ENCODE data around the gene TGM3.
A peak's percentile ranks its signal among the peaks of the same experiment; 100 is the strongest.

The TGM3 gene

GRCh38 chr20:2298116-2298515, 2.3 kb downstream of the TGM3 start:
- no peak overlapping the region for H2AK5ac ChIP-seq (ENCODE audit: low read length, severe bottlenecking)
- H4K91ac ChIP-seq (ENCODE audit: low read length) = no peak overlapping the region
- H2BK15ac ChIP-seq (ENCODE audit: low read depth, poor library complexity, severe bottlenecking) = no peak overlapping the region
- no peaks in the 10 kb centered on the region for H3K79me1 ChIP-seq (replicated peaks; ENCODE audit: low read length, poor library complexity, severe bottlenecking)
- H3K27me3 ChIP-seq (ENCODE audit: control insufficient read depth in 1 of 2, insufficient read depth in 1 of 2, low read length in 2 of 2) = peaks cover 0 to 38% of the 10 kb centered on the region in 2 experiments
- no peak overlapping the region for H3K9ac ChIP-seq (ENCODE audit: low read length)
- no peak overlapping the region for H3K27ac ChIP-seq (ENCODE audit: low read length, poor library complexity, severe bottlenecking)
- H3K9me3 ChIP-seq (ENCODE audit: control insufficient read depth, low read length) = no peaks in the 10 kb centered on the region
- H3K4me2 ChIP-seq (ENCODE audit: low read length, poor library complexity, severe bottlenecking) = no peak overlapping the region
- no peak overlapping the region for H4K8ac ChIP-seq (ENCODE audit: low read length)
- H3K23ac ChIP-seq (ENCODE audit: low read length in 2 of 2) = no peak overlapping the region
- no peaks in the 10 kb centered on the region for H3K36me3 ChIP-seq (ENCODE audit: control insufficient read depth in 1 of 2, insufficient read depth in 2 of 2, low read depth in 1 of 2, low read length in 2 of 2)
- no peak overlapping the region for H2BK5ac ChIP-seq (ENCODE audit: low read depth, low read length, poor library complexity, severe bottlenecking)
- H2AFZ ChIP-seq (ENCODE audit: low read depth, low read length) = no peak overlapping the region
- peaks cover 5% of the 10 kb centered on the region for H3K4me1 ChIP-seq (ENCODE audit: control insufficient read depth, insufficient read depth, low read depth, low read length)
- no peak overlapping the region for H2BK120ac ChIP-seq (ENCODE audit: low read depth, low read length)
- H3K14ac ChIP-seq (ENCODE audit: low read length in 2 of 2) = no peak overlapping the region
- H2BK12ac ChIP-seq (ENCODE audit: low read length in 2 of 2) = no peak overlapping the region
- H3K18ac ChIP-seq (ENCODE audit: low read depth in 1 of 2, low read length in 2 of 2) = no peak overlapping the region
- DNase-seq = no peak
- WGBS = 92% methylated on average over 2 of the region's 2 CpGs
- H3K4ac ChIP-seq (ENCODE audit: low read depth in 1 of 2, low read length in 2 of 2) = no peak overlapping the region
- H3K4me3 ChIP-seq (ENCODE audit: insufficient read depth in 1 of 2, low read depth in 1 of 2, low read length in 2 of 2) = peak overlapping the region in 1 of 2 experiments; percentile 18

GRCh38 chr20:2298701-2299100, 2.9 kb downstream of the TGM3 start:
- no peak overlapping the region for H3K4me2 ChIP-seq (ENCODE audit: low read length, poor library complexity, severe bottlenecking)
- no peak overlapping the region for H3K4ac ChIP-seq (ENCODE audit: low read depth in 1 of 2, low read length in 2 of 2)
- WGBS = 89% methylated on average over 5 of the region's 5 CpGs
- H2BK120ac ChIP-seq (ENCODE audit: low read depth, low read length) = no peak overlapping the region
- no peaks in the 10 kb centered on the region for H3K36me3 ChIP-seq (ENCODE audit: control insufficient read depth in 1 of 2, insufficient read depth in 2 of 2, low read depth in 1 of 2, low read length in 2 of 2)
- H3K18ac ChIP-seq (ENCODE audit: low read depth in 1 of 2, low read length in 2 of 2) = no peak overlapping the region
- H3K27me3 ChIP-seq (ENCODE audit: control insufficient read depth in 1 of 2, insufficient read depth in 1 of 2, low read length in 2 of 2) = peaks cover 5 to 42% of the 10 kb centered on the region in 2 experiments
- H3K14ac ChIP-seq (ENCODE audit: low read length in 2 of 2) = no peak overlapping the region
- H2BK5ac ChIP-seq (ENCODE audit: low read depth, low read length, poor library complexity, severe bottlenecking) = no peak overlapping the region
- H3K23ac ChIP-seq (ENCODE audit: low read length in 2 of 2) = no peak overlapping the region
- no peak overlapping the region for H4K8ac ChIP-seq (ENCODE audit: low read length)
- H2AK5ac ChIP-seq (ENCODE audit: low read length, severe bottlenecking) = no peak overlapping the region
- no peaks in the 10 kb centered on the region for H3K79me1 ChIP-seq (replicated peaks; ENCODE audit: low read length, poor library complexity, severe bottlenecking)
- no peaks in the 10 kb centered on the region for H3K9me3 ChIP-seq (ENCODE audit: control insufficient read depth, low read length)
- no peak for DNase-seq
- H3K4me3 ChIP-seq (ENCODE audit: insufficient read depth in 1 of 2, low read depth in 1 of 2, low read length in 2 of 2) = no peak overlapping the region
- H3K4me1 ChIP-seq (ENCODE audit: control insufficient read depth, insufficient read depth, low read depth, low read length) = peaks cover 5% of the 10 kb centered on the region
- no peak overlapping the region for H2BK15ac ChIP-seq (ENCODE audit: low read depth, poor library complexity, severe bottlenecking)
- no peak overlapping the region for H2BK12ac ChIP-seq (ENCODE audit: low read length in 2 of 2)
- H3K9ac ChIP-seq (ENCODE audit: low read length) = no peak overlapping the region
- H2AFZ ChIP-seq (ENCODE audit: low read depth, low read length) = no peak overlapping the region
- H3K27ac ChIP-seq (ENCODE audit: low read length, poor library complexity, severe bottlenecking) = no peak overlapping the region
- H4K91ac ChIP-seq (ENCODE audit: low read length) = no peak overlapping the region

- H3K9me3 ChIP-seq (ENCODE audit: control insufficient read depth, low read length) = no peaks in the 10 kb centered on the region
- no peak overlapping the region for H2BK15ac ChIP-seq (ENCODE audit: low read depth, poor library complexity, severe bottlenecking)
- H3K4me3 ChIP-seq (ENCODE audit: insufficient read depth in 1 of 2, low read depth in 1 of 2, low read length in 2 of 2) = no peak overlapping the region
- peaks cover 5% of the 10 kb centered on the region for H3K4me1 ChIP-seq (ENCODE audit: control insufficient read depth, insufficient read depth, low read depth, low read length)
- H3K36me3 ChIP-seq (ENCODE audit: control insufficient read depth in 1 of 2, insufficient read depth in 2 of 2, low read depth in 1 of 2, low read length in 2 of 2) = no peaks in the 10 kb centered on the region
- DNase-seq = no peak
- H3K79me1 ChIP-seq (replicated peaks; ENCODE audit: low read length, poor library complexity, severe bottlenecking) = no peaks in the 10 kb centered on the region
- no peak overlapping the region for H3K27ac ChIP-seq (ENCODE audit: low read length, poor library complexity, severe bottlenecking)
- H3K4me2 ChIP-seq (ENCODE audit: low read length, poor library complexity, severe bottlenecking) = no peak overlapping the region
- H2BK120ac ChIP-seq (ENCODE audit: low read depth, low read length) = no peak overlapping the region
- H3K23ac ChIP-seq (ENCODE audit: low read length in 2 of 2) = no peak overlapping the region
- H3K9ac ChIP-seq (ENCODE audit: low read length) = no peak overlapping the region
- no peak overlapping the region for H3K14ac ChIP-seq (ENCODE audit: low read length in 2 of 2)
- no peak overlapping the region for H2BK12ac ChIP-seq (ENCODE audit: low read length in 2 of 2)
- no peak overlapping the region for H3K18ac ChIP-seq (ENCODE audit: low read depth in 1 of 2, low read length in 2 of 2)
- H2AK5ac ChIP-seq (ENCODE audit: low read length, severe bottlenecking) = no peak overlapping the region
- 79% methylated on average over 7 of the region's 9 CpGs for WGBS
- H3K27me3 ChIP-seq (ENCODE audit: control insufficient read depth in 1 of 2, insufficient read depth in 1 of 2, low read length in 2 of 2) = peaks cover 11 to 48% of the 10 kb centered on the region in 2 experiments
- H3K4ac ChIP-seq (ENCODE audit: low read depth in 1 of 2, low read length in 2 of 2) = no peak overlapping the region
- H2AFZ ChIP-seq (ENCODE audit: low read depth, low read length) = no peak overlapping the region
- H4K91ac ChIP-seq (ENCODE audit: low read length) = no peak overlapping the region
- no peak overlapping the region for H4K8ac ChIP-seq (ENCODE audit: low read length)
- no peak overlapping the region for H2BK5ac ChIP-seq (ENCODE audit: low read depth, low read length, poor library complexity, severe bottlenecking)
These were observed 3.5 kb downstream of the TGM3 start for GRCh38 chr20:2299301-2299700.

- Histone ChIP-seq H3K36me3 (ENCODE audit: control insufficient read depth in 1 of 2, insufficient read depth in 2 of 2, low read depth in 1 of 2, low read length in 2 of 2) (no peaks in the 10 kb centered on the region), H3K4me1 (ENCODE audit: control insufficient read depth, insufficient read depth, low read depth, low read length) (peaks cover 5% of the 10 kb centered on the region), H3K9me3 (ENCODE audit: control insufficient read depth, low read length) (no peaks in the 10 kb centered on the region), H3K4me2 (ENCODE audit: low read length, poor library complexity, severe bottlenecking) (no peak overlapping the region), H3K79me1 (replicated peaks; ENCODE audit: low read length, poor library complexity, severe bottlenecking) (no peaks in the 10 kb centered on the region), H2AK5ac (ENCODE audit: low read length, severe bottlenecking) (no peak overlapping the region), H4K8ac (ENCODE audit: low read length) (no peak overlapping the region), H2BK12ac (ENCODE audit: low read length in 2 of 2) (no peak overlapping the region), H3K9ac (ENCODE audit: low read length) (no peak overlapping the region), H3K23ac (ENCODE audit: low read length in 2 of 2) (no peak overlapping the region), H3K4me3 (ENCODE audit: insufficient read depth in 1 of 2, low read depth in 1 of 2, low read length in 2 of 2) (no peak overlapping the region), H3K27ac (ENCODE audit: low read length, poor library complexity, severe bottlenecking) (no peak overlapping the region), H2BK15ac (ENCODE audit: low read depth, poor library complexity, severe bottlenecking) (no peak overlapping the region), H3K4ac (ENCODE audit: low read depth in 1 of 2, low read length in 2 of 2) (no peak overlapping the region), H3K14ac (ENCODE audit: low read length in 2 of 2) (no peak overlapping the region), H2AFZ (ENCODE audit: low read depth, low read length) (no peak overlapping the region), H4K91ac (ENCODE audit: low read length) (no peak overlapping the region), H2BK120ac (ENCODE audit: low read depth, low read length) (no peak overlapping the region), H3K27me3 (ENCODE audit: control insufficient read depth in 1 of 2, insufficient read depth in 1 of 2, low read length in 2 of 2) (peaks cover 16 to 54% of the 10 kb centered on the region in 2 experiments), H3K18ac (ENCODE audit: low read depth in 1 of 2, low read length in 2 of 2) (no peak overlapping the region), H2BK5ac (ENCODE audit: low read depth, low read length, poor library complexity, severe bottlenecking) (no peak overlapping the region)
- no peak for DNase-seq
These were observed 4.2 kb downstream of the TGM3 start for GRCh38 chr20:2300002-2300401.

Measured in mesenchymal stem cell (in vitro differentiated cells and primary cell).